NCI-H446 treated with DMSO at 0.1 percent for 48 hours (cell line): ENCODE measurements around the gene SLC15A5.

Source experiments
- DNase-seq: peaks from one replicate; lab custom pipeline; 2025; lab: John Stamatoyannopoulos, UW

SLC15A5 gene

GRCh38 chr12:16277585-16277984, at the start of gene SLC15A5:
TSS of gene SLC15A5 (minus strand) at chr12:16277685. CDS start at chr12:16277685, 0 bp downstream.
- DNase-seq: no peak

GRCh38 chr12:16325426-16325825, 47.9 kb upstream of the SLC15A5 start:
- DNase-seq: no peak

GRCh38 chr12:16324772-16325171, 47.3 kb upstream of the SLC15A5 start:
- no peak for DNase-seq

GRCh38 chr12:16324272-16324671, 46.8 kb upstream of the SLC15A5 start:
- no peak for DNase-seq

GRCh38 chr12:16323638-16324037, 46.2 kb upstream of the SLC15A5 start:
- DNase-seq: no peak

- DNase-seq: no peak
Measured at GRCh38 chr12:16323010-16323409, 45.5 kb upstream of the SLC15A5 start.

GRCh38 chr12:16310934-16311333, 33.4 kb upstream of the SLC15A5 start:
- no peak for DNase-seq

- no peak for DNase-seq
Measured at GRCh38 chr12:16307856-16308475, 30.5 kb upstream of the SLC15A5 start.

- no peak for DNase-seq
Measured at GRCh38 chr12:16303939-16304338, 26.5 kb upstream of the SLC15A5 start.

GRCh38 chr12:16300736-16301135, 23.3 kb upstream of the SLC15A5 start:
- no peak for DNase-seq

- DNase-seq: no peak
Measured at GRCh38 chr12:16300122-16300521, 22.6 kb upstream of the SLC15A5 start.

GRCh38 chr12:16299403-16299802, 21.9 kb upstream of the SLC15A5 start:
- no peak for DNase-seq

GRCh38 chr12:16297521-16297920, 20.0 kb upstream of the SLC15A5 start:
- DNase-seq: no peak

- DNase-seq: no peak
Measured at GRCh38 chr12:16294376-16294956, 17.0 kb upstream of the SLC15A5 start.

GRCh38 chr12:16291032-16291431, 13.5 kb upstream of the SLC15A5 start:
- no peak for DNase-seq

- no peak for DNase-seq
Measured at GRCh38 chr12:16285586-16285985, 8.1 kb upstream of the SLC15A5 start.

- no peak for DNase-seq
Measured at GRCh38 chr12:16282978-16283377, 5.5 kb upstream of the SLC15A5 start.

GRCh38 chr12:16282081-16282480, 4.6 kb upstream of the SLC15A5 start:
- DNase-seq: no peak

GRCh38 chr12:16281157-16281556, 3.7 kb upstream of the SLC15A5 start:
- no peak for DNase-seq

- DNase-seq: no peak
Measured at GRCh38 chr12:16272222-16272621, 5.3 kb downstream of the SLC15A5 start.

- no peak for DNase-seq
Measured at GRCh38 chr12:16271062-16271461, 6.4 kb downstream of the SLC15A5 start.

GRCh38 chr12:16269946-16270345, 7.5 kb downstream of the SLC15A5 start:
- no peak for DNase-seq

- no peak for DNase-seq
Measured at GRCh38 chr12:16266085-16266484, 11.4 kb downstream of the SLC15A5 start.

- no peak for DNase-seq
Measured at GRCh38 chr12:16261944-16262475, 15.5 kb downstream of the SLC15A5 start.
